Measurements from ENCODE around the gene KCNE4. TPM values are rescaled to one million over a fixed set of nuclear protein-coding genes. Genes with fewer than 3 reads are reported as not detected.
"Not testable (repeated sequence)": the region's sequence is repeated elsewhere in the genome, so short reads cannot be mapped to it uniquely, and the experiment has no call there.

Gene KCNE4
- total RNA-seq, 1 donor from 2014 or later: 1.2 TPM

DNA sequence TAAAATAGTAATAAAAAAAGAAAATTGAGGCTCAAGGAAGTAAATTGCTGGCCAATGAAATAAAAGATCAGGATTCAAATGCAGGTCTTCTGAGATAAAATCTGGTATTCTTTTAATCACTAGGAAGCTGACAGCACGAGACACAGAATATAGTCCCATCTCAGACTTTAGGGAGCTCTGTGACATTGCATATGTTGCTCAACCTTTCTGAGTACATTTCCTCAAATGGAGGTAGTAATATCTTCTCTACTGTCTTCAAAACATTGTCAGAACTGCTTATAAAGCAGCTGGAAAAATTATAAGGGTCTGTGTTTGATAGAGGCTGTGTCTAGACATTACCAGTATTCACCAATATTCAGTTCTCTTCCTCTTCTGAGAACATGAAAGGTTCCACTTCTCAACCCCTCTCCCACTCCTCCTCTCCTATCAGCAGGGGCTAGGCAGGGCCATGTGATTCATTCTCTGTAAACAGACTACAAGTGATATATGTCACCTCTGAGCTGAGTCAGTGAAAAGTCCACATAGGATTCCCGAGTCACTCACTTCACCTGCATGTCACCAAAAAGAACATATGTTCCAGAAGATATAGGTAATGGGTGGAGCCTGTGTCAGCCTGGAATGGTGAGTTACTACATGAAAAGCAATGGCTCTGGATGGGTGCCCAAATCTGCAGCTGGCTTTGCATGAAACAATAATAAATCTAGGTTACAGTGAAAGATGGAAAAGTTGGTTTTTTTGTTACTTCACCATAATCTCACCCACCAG, 7.1 kb downstream of the KCNE4 start:
- no peak for DNase-seq

DNA sequence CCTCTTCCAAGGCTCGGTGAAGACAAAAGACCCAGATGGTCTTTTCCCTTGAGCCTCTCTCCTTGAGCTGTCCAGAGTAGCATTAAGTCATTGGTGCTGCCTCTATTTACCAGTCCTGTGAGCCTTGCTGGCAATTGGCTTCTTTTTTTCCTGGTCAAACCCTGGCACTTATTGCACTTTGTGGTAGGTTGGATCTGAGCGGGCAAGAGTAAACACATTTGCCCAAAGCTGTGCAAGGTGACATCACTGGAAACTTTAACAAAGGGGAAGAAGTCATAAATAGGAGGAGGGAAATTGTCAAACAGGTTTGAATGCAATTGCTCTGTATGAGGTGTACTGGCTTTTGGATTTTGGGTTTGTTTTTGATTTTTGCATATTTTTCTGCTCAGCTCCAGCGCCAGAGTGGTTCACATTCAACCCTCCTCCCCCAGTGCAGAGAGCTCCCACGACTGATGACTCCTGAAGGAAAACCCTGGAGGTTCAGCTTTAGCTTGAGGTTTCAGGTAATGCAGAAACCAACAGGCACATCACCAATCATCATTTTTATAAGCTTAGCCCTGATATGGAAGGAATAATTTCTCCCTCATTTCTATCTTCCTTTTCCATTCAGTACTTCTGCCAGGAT, 8.3 kb downstream of the KCNE4 start:
- no peak for DNase-seq

DNA sequence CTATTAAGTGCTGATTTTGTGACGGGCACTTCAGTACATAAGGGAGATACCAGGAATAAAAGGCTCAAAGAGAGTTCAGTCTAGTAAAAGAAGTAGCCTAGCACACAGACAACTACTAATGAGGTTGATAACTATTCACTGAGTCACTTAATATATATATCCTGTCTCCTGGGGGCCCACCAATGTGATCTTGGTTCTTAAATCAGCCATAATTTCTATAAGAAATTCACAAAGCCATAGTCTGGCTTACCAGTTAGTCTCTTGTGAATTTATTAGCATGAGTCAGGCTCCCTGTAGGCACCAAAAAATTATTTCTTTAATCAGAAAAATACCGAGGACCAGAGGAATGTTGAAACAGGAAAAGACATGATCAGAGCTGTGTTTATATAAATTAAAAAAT, 10.4 kb downstream of the KCNE4 start:
- DNase-seq: no peak

DNA sequence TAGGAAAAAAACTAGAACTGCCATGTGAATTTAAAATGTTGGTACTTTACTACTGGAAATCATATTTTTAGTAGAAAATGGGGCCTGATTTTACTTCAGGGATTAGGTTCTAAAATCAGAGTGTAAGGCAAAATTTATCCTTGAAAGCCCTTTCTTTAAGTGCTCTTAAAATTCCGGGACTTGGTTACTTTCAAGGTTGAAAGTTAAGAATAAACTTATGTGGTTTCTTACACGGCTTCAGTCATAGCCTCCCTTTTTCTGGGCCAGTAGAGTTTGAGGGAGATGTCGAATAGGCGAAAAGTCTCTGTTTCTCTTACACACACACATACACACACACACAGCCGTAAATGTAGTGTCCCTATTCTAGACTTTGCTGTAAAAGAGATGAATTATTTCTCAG, 13.1 kb downstream of the KCNE4 start:
- no peak for DNase-seq

DNA sequence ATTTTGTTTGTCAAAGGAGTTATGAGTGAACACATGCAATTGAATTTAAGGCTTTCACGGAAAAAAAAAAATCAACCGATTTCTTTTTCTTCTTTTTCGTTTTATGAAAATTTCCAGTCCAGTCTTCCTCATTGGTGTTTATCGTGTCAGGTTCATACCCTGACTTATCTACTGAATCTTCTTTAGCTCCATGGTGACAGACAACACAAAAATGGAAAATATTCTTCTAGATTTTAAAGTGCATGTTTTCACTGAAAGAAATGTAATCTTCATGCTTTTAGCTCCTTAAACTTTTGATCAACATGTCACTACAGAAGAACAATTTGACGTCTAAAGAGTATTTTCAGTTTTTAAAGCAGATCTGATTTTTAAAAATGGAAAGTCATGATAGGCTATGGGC, 14.7 kb downstream of the KCNE4 start:
- no peak for DNase-seq

DNA sequence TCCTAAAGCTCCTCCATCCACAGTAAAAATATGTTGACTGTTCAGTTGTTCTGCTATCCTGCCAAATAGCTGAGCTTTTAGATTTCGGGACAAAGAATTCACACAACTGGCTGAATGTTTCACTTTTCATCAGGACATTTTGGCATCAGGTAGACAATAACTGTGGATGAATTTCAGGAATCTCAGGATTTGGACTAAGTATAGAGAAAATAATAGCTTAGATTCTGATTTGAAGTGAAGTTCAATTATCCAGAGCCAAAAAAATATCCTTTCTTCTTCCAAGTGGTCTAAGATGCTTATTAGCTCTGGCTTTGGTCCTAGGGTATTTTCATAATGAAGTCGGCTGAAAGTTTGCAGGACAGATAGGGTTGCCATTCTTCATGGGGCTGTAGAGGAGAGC, 16.1 kb downstream of the KCNE4 start:
- DNase-seq: no peak

DNA sequence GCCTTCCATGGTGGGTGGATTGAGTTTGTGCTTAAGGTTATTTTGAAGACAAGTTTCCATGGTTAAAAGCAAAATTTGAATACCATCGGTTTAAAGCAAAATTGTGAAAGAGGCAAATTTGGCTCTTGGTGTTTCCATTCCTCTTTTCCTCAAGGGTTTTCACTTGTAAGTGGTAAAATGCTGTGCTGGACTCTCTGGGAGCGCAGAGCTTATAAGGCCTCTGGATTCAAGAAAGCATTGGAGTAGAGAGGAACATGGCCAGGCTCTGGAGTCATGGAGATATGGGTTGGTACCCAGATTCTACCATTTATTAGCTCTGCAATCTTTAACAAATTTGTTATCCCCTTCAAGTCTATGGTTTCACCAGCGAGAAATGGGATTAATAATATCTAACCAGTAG, 17.5 kb downstream of the KCNE4 start:
- no peak for DNase-seq

DNA sequence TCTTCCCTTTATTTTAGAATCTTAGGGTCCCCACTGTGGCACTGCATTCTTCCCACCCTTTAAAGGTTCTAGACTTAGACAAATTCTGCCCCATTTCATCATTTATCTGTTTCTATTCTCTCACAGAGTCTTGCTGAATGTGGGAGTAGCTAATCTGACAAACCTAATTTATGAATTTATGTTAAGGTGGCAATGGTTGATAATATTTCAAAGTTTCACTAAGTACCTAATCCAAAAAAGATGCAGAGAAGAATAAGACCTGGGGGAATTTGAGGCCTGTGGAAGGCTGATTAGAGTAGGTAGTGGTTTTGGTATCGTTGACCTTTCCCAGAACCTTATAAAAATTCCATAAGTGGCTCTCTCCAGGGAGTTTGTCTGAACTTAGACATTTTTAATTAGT, 18.0 kb downstream of the KCNE4 start:
- no peak for DNase-seq

DNA sequence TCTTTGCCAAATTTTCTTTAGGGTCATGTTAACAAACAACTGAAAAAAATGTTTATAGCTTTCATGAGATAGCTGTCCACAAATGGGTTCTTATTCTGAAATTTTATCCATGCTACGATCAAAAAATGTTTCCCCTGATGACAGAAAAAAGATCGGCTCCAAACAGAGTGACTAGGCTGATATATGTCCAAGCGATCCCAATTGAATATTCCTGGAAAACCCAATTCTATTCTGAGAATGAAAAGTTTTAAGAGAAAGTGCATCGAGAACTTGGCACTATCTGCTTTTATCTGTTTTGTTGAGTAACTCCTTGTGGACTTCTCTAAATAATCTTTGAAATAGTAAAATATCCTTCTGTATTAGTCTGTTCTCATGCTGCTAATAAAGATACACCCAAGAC, 19.1 kb downstream of the KCNE4 start:
- DNase-seq: no peak

DNA sequence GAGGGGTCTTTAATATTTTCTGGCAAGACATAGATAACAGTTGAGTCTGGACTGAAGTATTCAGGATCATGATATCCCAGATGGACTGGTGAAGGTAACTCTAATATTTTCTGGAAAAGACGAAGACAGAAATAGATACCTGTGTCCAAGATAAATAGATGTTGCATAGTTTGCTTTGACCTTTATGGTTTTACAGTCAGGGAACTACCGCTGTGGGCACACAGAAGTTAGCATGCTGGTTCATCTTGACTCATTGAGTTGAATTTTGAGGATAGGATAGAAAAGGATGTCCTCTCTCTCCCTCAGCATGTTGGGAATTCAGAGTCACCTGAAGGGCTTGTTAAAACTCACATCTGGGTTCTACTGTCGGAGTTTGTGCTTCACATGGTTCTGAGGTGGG, 20.8 kb downstream of the KCNE4 start:
- no peak for DNase-seq

DNA sequence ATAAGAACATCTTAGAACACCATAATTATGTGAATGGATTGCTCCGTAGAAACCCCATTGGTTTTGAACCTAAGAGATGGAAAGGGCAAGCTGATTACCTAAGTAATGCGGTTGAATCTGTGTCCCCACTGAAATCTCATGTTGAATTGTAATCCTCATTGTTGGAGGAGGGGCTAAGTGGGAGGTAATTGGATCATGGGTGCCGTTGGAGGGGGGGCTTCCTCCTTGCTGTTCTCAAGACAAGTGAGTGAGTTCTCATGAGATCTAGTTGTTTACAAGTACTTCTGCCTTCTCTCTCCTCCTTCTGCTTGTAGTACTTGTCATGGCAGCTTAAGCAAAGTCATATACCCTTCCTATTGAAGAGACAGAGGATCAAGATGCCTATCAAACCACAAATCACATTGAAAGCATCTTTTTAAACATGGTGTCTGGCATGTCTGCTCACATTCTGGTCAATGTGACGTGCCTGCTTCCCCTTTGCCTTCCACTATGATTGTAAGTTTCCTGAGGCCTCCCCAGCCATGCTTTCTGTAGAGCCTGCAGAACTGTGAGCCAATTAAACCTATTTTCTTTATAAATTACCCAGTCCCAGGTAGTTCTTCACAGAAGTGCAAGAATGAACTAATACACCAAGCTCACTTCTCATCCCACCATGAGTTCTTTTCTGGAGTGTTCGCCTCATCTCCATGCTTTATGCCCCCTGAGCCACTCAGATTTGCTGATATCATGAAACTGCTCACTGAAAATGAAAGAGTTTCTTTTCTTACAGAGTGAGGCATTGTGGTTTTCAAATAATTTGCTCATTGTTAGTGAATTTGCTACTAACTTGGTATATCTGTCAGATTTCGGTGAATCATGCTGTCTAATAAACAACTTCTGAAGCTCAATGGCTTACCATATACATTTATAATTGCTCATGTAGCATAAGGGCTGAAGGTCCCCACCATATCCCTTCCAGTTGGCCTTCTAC, 23.6 kb downstream of the KCNE4 start:
- DNase-seq: no peak

DNA sequence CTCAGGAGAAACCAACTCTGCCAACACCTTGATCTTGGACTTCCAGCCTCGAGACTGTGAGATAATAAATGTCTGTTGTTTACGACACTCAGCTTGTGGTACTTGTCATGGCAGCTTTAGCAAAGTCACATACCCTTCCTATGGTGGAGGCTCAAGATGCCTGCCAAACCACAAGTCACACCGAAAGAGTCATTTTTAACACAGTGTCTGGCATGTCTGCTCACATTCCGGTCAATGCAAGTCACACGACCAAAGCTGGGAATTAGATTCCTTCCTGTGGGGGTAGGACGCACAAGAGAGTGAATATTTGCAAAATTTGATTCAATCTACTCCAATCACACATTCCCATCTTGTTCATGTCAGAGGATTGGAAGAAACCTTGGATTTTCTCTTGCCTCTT, 24.6 kb downstream of the KCNE4 start:
- DNase-seq: no peak

DNA sequence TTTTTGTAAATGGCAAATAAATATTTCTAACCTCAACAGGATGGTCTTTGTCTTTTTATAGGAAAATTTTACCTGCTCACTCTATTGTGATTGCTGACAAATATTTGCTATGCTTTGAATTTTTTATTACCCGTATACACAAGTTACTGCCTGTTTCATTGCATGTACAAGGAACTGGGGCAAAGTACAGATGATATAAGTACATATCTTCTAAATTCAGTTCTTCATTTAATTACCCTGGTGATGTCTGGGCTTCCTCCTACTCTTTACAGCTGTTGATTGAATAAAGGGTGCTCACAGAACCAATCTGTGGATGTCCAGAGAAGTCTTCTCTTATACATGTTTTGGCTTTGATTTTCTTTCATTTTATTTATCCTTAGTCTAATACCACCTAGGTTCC, 26.5 kb downstream of the KCNE4 start:
- DNase-seq: no peak

DNA sequence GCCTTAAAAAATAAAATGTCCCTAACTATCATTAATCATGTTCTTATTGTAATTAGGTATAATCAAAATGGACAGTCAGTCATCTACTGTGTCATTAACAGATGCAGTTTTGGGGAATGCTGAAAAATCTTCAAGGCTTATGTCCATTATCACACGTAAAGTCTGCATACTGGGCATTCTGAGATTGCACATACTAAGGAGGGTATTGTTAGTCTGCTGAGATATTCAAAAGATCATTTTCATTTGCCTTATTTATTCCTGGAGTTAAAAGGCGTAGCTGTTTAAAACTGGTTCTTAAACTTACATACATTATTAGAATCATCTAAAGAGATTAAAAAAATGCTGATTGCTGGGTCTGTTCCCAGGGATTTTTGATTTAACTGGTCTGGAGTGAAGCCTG, 27.4 kb downstream of the KCNE4 start:
- no peak for DNase-seq

DNA sequence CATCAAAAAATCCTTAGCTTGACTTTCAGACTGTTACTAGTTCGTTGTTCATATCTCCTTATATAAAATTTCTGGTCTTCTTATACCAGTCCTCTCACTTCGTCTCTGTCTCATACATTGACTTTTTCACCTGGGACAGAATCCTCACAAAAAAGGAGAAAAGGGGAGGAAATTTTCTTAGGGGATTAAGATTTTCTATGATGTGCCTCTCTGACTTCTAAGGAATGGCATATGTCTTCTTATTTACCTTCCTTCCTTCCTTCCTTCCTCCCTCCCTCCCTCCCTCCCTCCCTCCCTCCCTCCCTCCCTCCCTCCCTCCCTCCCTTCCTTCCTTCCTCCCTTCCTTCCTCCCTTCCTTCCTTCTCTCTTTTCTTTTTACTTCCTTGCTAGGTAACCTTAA, 27.9 kb downstream of the KCNE4 start:
- DNase-seq: no peak

DNA sequence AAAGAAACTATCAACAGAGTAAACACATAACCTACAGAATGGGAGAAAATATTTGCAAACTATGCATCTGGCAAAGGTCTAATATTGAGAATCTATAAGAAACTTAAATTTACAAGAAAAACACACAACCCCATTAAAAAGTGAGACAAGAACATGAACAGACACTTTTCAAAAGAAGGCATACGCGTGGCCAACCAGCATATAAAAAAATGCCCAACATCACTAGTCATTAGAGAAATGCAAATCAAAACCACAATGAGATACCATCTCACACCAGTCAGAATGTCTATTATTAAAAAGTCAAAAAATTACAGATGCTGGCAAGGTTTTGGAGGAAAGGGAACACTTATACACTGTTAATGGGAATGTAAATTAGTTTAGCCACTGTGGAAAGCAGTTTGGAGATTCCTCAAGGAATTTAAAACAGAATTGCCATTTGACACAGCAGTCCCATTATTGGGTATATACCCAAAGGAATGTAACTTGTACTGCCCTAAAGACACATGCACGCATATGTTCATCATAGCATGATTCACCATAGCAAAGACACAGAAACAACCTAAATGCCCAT, 28.9 kb downstream of the KCNE4 start:
- DNase-seq: not testable (repeated sequence)

DNA sequence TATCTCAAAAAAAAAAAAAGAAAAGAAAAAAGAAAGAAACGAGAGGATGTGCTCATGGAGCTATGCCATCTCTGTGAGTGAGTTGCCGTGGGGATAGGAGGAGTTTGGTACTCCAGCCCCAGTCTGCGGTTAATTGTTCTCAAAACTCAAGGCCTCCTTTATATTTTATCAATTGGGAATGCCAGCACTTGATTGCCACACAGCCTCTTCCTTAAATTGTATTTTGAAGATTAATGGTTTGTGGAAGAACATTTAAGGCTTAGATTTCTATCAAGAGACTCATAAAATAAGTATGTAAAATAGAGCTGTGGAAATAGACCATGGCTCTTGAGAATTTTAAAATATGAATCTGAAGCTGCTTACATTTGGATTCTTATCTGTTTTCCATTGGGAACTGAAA, 29.8 kb downstream of the KCNE4 start:
- no peak for DNase-seq

DNA sequence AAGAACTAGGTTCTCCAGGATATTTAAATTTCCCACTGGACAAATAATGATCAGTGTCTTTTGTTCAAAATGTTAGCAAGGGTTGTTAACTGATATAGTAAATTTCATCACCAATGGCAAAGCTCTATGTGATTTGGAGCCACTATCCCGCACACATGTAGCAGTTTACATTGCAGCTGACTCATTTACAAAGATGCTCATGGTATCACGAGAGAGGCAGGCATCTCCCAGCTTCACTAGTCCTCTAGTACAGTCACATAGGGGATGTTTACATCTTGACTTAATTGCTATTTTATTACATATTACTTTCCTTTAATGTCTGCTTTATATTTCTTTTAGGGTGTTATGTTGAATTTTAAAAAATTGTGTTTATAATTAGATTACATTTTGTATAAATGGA, 30.7 kb downstream of the KCNE4 start:
- no peak for DNase-seq

DNA sequence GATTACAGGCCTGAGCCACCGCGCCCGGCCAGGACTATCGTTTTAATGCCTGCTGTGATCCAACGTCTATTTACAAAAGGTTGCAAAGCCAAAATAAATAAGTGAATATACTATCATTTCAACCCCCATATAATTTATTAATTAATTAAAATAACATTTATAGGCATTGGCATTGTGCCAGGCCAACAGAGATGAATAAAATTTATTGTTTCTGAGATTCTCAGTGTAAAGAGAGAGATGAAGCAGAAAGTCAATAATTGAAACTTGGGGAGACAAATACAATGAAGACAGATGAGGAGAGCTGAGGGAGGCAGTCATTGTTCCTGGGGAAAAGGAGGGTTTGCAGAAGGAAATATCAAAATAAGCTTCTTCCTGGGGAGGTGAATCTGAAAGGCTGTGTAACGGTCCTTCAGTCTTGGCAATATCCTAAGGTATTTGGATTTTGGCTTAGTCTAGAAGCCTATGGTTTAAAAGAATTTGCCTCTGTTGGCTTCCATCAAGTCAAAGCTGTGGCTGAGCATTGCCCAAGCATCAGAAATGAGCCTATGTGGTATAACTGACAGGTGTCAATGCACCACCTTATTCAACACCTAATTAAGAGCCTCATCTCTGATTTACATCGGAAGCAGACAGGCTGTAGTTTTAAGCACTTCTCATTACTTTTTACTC, 31.5 kb downstream of the KCNE4 start:
- no peak for DNase-seq

DNA sequence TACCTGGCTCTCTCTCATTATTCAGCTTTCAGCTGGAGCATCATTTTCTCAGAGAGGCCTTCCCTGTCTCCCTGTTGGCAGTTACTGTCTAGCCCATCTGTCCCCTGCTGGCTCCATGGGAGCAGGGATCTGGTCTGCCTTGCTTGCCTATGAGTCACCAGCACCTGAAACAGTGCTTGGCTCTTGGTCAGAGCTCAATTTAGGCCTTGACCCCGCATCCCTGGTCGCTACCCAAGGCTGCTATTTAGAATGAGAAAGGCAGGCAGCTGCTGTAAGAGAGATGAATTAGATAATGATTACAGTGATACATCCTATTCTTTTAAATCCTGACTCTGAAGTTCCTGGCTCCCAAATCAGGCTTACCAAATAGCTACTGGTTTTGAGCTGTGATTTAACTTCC, 32.9 kb downstream of the KCNE4 start:
- no peak for DNase-seq

DNA sequence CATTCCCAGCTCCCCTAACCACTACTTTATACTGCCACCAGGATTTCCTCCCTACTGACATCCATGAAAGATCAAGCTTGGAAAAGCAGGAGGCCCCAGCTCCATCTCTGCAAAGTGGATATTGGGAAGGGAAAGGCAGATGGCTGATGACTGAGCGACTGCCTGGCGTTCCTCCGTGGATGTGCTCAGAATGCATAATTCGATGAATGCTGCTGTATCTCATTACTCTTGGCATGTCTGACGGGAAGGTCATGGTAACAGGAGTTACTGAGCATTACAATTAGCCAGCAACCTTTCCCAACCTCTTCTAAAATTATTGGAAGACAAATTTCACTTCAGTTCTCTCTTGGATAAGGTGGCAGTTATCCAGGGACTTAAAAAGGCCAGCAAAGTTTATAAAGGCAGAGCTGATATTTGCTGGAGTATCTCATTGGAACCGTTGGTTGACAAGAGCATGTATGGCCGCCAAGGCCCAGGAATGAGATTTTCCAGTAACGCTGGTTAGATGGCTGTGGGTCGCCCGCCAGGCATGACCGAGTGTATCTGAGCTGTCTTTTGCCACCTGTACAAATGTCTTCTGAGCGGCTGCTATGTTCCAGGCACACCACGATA, 34.5 kb downstream of the KCNE4 start:
- no peak for DNase-seq

DNA sequence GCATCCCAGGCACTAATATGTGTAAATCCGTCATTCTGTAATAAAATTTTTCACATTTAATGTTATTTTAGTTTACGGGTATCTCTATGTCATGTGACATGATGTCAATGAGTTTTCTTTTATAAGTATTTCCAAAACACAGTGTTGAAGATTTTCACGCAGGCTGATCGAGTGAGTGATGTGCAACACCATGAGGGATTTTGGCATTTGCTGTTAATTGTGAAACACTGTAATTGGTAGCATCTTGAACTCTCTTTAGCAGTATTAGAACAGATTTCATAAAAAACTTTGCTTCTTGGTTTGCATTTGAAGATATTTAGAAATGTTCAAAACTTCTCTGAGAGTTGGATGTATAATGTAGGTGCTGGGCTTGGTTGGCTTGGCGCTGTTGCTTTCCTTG, 35.5 kb downstream of the KCNE4 start:
- no peak for DNase-seq
